ENCODE results near the gene EFCC1.
"Not testable (repeated sequence)": the region's sequence is repeated elsewhere in the genome, so short reads cannot be mapped to it uniquely, and the experiment has no call there.

Gene EFCC1

DNA sequence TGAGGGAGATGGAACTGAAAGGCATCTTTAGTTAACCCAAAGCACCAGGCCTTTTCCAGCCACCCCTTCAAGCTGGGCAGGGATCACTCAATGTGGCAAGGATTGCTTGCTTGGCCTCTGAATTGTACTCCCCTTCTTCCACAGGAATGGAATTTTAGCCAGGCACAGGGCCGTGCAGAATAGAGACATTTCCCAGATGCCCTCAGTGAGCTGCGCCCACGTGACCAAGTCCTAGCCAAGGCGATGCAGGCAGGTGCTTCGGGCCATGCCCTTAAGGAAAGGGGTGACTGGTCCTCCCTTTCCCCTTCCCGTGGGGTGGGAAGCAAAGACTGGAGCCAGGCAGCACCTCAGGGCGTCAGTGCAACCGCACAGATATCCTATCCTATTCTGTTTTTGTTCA lies 77.4 kb downstream of the EFCC1 start:
- Histone ChIP-seq H3K9me3 (ENCODE audit: control insufficient read depth, low read depth, low read length) (no peaks in the 10 kb centered on the region), H3K9ac (ENCODE audit: low read length) (no peak overlapping the region), H3K36me3 (ENCODE audit: control insufficient read depth, low read depth, low read length) (no peaks in the 10 kb centered on the region), H3K27me3 (ENCODE audit: control insufficient read depth, insufficient read depth, low read length) (no peaks in the 10 kb centered on the region), H3K4me3 (ENCODE audit: low read length) (no peak overlapping the region), H3K4me1 (ENCODE audit: control insufficient read depth, low read depth, low read length) (no peaks in the 10 kb centered on the region), H3K27ac (ENCODE audit: low read length) (no peak overlapping the region)

DNA sequence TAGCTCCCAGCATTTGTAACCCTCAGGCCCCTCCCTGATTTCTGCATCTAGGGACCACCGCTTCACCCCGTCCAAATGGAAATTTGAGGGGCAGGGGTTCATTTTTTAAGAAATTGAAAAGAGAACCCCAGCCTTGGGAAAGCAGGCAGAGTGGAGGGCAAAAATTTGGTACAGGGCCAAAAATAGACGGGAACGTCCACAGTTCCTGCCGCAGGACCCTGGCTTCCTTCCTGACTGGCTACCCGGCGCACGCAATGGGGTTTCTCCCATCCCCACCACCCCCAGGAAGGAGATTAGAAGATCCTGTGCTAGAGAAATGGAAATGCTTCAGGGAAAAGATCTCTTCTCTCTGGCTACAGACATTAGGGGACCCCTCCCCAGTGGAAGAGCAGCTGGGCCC lies 80.4 kb downstream of the EFCC1 start:
- H3K27ac ChIP-seq (ENCODE audit: low read length): no peak overlapping the region
- H3K4me3 ChIP-seq (ENCODE audit: low read length): no peak overlapping the region
- no peak overlapping the region for H3K9ac ChIP-seq (ENCODE audit: low read length)
- H3K36me3 ChIP-seq (ENCODE audit: control insufficient read depth, low read depth, low read length): no peaks in the 10 kb centered on the region
- H3K9me3 ChIP-seq (ENCODE audit: control insufficient read depth, low read depth, low read length): no peaks in the 10 kb centered on the region
- no peaks in the 10 kb centered on the region for H3K27me3 ChIP-seq (ENCODE audit: control insufficient read depth, insufficient read depth, low read length)
- no peaks in the 10 kb centered on the region for H3K4me1 ChIP-seq (ENCODE audit: control insufficient read depth, low read depth, low read length)

DNA sequence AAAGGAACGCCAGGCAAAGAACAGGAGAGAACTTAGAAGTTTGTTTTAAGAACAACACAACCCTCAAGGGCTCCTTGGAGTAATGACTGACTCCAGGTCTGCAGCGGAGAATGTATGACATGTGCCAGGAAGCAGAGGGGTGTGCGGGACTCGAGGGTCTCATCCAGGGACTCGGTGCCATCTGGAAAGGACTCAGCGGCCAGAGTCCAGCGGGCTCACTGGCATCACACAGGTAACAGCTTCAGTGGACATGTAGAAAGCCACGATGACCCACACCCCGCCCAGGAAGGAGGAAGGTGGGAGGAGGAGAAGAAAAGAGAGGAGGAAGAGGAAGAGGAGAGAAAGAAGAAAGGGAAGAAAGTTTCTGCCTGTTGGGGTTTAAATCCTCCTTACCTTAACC lies 80.9 kb downstream of the EFCC1 start:
- no peak overlapping the region for H3K4me3 ChIP-seq (ENCODE audit: low read length)
- H3K27me3 ChIP-seq (ENCODE audit: control insufficient read depth, insufficient read depth, low read length): no peaks in the 10 kb centered on the region
- no peak overlapping the region for H3K27ac ChIP-seq (ENCODE audit: low read length)
- H3K36me3 ChIP-seq (ENCODE audit: control insufficient read depth, low read depth, low read length): no peaks in the 10 kb centered on the region
- no peaks in the 10 kb centered on the region for H3K4me1 ChIP-seq (ENCODE audit: control insufficient read depth, low read depth, low read length)
- no peak overlapping the region for H3K9ac ChIP-seq (ENCODE audit: low read length)
- H3K9me3 ChIP-seq (ENCODE audit: control insufficient read depth, low read depth, low read length): no peaks in the 10 kb centered on the region

DNA sequence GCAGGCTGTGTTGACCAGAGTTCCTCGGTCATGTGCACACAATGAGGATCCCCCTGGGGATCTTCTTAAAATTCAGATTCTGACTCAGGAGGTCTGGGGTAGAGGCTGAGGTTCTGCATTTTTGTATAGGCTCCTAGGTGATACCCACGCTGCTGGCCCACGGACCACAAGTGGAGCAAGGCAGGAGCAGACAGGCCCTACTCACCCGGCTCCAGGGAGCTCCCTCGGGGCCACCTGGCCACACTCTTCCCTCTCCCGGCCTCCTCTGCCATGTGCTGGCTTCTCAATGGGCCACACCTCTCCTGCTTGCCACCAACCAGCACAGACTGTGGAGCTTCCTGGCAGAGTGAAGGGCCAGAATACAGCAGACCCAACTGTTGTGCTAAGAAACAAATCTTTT lies 83.4 kb downstream of the EFCC1 start:
- Histone ChIP-seq H3K27me3 (ENCODE audit: control insufficient read depth, insufficient read depth, low read length) (no peaks in the 10 kb centered on the region), H3K9me3 (ENCODE audit: control insufficient read depth, low read depth, low read length) (no peaks in the 10 kb centered on the region), H3K4me3 (ENCODE audit: low read length) (no peak overlapping the region)

GRCh38 chr3:129085165-129085715 lies 84.1 kb downstream of the EFCC1 start:
- H3K27ac ChIP-seq (ENCODE audit: low read length): no peak overlapping the region
- H3K4me1 ChIP-seq (ENCODE audit: control insufficient read depth, low read depth, low read length): no peaks in the 10 kb centered on the region
- no peaks in the 10 kb centered on the region for H3K9me3 ChIP-seq (ENCODE audit: control insufficient read depth, low read depth, low read length)

More for the DNA sequence above, 83.4 kb downstream of the EFCC1 start:
- Histone ChIP-seq H3K9ac (ENCODE audit: low read length) (no peak overlapping the region), H3K4me1 (ENCODE audit: control insufficient read depth, low read depth, low read length) (no peaks in the 10 kb centered on the region), H3K27ac (ENCODE audit: low read length) (no peak overlapping the region), H3K36me3 (ENCODE audit: control insufficient read depth, low read depth, low read length) (no peaks in the 10 kb centered on the region)

DNA sequence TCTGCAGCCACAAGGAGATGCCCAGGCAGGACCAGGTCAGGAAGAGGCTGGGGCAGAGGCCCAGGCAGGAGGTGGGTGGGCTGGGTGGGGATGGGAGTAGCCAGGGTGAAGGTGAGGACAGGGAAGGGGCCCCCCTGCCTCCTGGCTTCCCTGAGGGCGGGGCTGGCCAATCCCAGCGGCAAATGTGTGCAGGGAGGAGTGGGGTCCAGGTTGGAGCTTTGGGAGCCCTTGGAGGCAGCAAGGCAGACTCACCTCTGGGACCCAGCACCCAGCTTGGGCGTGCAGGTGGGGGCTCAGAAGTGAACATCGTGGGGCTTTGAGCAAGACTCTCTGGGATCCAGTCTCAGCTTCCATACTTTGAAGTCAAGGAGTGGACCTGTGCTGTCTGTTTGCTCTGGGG lies 84.7 kb downstream of the EFCC1 start:
- no peaks in the 10 kb centered on the region for H3K36me3 ChIP-seq (ENCODE audit: control insufficient read depth, low read depth, low read length)
- no peaks in the 10 kb centered on the region for H3K4me1 ChIP-seq (ENCODE audit: control insufficient read depth, low read depth, low read length)
- no peak overlapping the region for H3K4me3 ChIP-seq (ENCODE audit: low read length)
- H3K27ac ChIP-seq (ENCODE audit: low read length): no peak overlapping the region
- H3K9ac ChIP-seq (ENCODE audit: low read length): no peak overlapping the region
- H3K27me3 ChIP-seq (ENCODE audit: control insufficient read depth, insufficient read depth, low read length): no peaks in the 10 kb centered on the region
- no peaks in the 10 kb centered on the region for H3K9me3 ChIP-seq (ENCODE audit: control insufficient read depth, low read depth, low read length)

More at GRCh38 chr3:129085165-129085715, 84.1 kb downstream of the EFCC1 start:
- H3K27me3 ChIP-seq (ENCODE audit: control insufficient read depth, insufficient read depth, low read length): no peaks in the 10 kb centered on the region
- no peak overlapping the region for H3K4me3 ChIP-seq (ENCODE audit: low read length)
- H3K9ac ChIP-seq (ENCODE audit: low read length): no peak overlapping the region
- no peaks in the 10 kb centered on the region for H3K36me3 ChIP-seq (ENCODE audit: control insufficient read depth, low read depth, low read length)

- H3K9me3 ChIP-seq (ENCODE audit: control insufficient read depth, low read depth, low read length): no peaks in the 10 kb centered on the region
- H3K9ac ChIP-seq (ENCODE audit: low read length): no peak overlapping the region
- H3K4me3 ChIP-seq (ENCODE audit: low read length): no peak overlapping the region
- H3K27me3 ChIP-seq (ENCODE audit: control insufficient read depth, insufficient read depth, low read length): no peaks in the 10 kb centered on the region
- no peak overlapping the region for H3K27ac ChIP-seq (ENCODE audit: low read length)
- H3K36me3 ChIP-seq (ENCODE audit: control insufficient read depth, low read depth, low read length): peaks cover 3% of the 10 kb centered on the region
- H3K4me1 ChIP-seq (ENCODE audit: control insufficient read depth, low read depth, low read length): no peaks in the 10 kb centered on the region
These were observed 86.1 kb downstream of the EFCC1 start for GRCh38 chr3:129087138-129087702.

DNA sequence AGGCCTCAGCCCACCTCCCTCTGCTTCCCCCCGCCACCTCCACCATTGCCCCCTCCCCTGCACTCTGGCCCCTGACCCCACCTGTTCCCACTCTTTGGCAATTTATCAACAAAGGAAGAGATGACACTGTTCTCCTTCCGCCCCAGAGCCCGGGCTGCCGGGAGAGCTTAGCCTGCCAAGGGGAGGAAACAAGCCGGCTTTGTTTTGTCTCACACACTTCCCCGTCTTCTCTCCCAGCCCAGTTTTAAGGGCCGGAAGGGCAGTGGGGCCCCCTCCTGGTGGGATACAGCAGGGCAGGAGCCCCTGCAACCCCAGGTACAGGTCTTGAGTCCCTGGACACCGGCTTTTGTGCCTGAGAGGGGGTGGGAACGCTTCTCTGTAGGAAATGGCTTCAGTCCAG lies 86.8 kb downstream of the EFCC1 start:
- not testable (repeated sequence) for H3K9me3 ChIP-seq (ENCODE audit: control insufficient read depth, low read depth, low read length); H3K9ac ChIP-seq (ENCODE audit: low read length); H3K27ac ChIP-seq (ENCODE audit: low read length); H3K27me3 ChIP-seq (ENCODE audit: control insufficient read depth, insufficient read depth, low read length); H3K36me3 ChIP-seq (ENCODE audit: control insufficient read depth, low read depth, low read length); H3K4me1 ChIP-seq (ENCODE audit: control insufficient read depth, low read depth, low read length); H3K4me3 ChIP-seq (ENCODE audit: low read length)

DNA sequence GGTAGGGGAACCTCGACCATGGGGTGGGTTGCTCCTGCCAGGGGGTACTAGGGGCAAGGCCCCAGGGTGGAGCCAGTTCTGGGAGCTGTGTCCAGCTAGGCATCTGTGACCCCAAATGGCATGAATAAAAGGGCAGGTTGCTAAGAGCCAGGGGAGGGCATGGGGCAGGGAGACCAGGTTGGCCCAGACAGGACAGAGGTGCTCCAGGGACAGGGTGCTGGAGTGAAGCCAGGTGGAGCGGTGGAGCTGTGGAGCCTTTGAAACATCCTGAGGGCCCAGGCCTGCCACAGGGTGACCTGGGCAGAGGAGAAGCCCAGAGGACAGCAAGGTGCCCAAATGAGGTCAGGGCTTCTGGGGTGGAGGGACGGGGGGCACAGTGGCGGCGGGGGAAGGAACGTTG lies 87.2 kb downstream of the EFCC1 start:
- not testable (repeated sequence) for H3K27ac ChIP-seq (ENCODE audit: low read length); H3K36me3 ChIP-seq (ENCODE audit: control insufficient read depth, low read depth, low read length)

More for the DNA sequence above, 87.2 kb downstream of the EFCC1 start:
- H3K4me3 ChIP-seq (ENCODE audit: low read length); H3K27me3 ChIP-seq (ENCODE audit: control insufficient read depth, insufficient read depth, low read length); H3K9ac ChIP-seq (ENCODE audit: low read length); H3K9me3 ChIP-seq (ENCODE audit: control insufficient read depth, low read depth, low read length); H3K4me1 ChIP-seq (ENCODE audit: control insufficient read depth, low read depth, low read length): not testable (repeated sequence)
